Keratinocyte (primary cell): ENCODE measurements around the gene TRIM23.

Source experiments
- CTCF ChIP-seq, 3 experiments: IDR thresholded peaks in 1 of 3; conservative IDR thresholded peaks in 1 of 3; optimal IDR thresholded peaks in 1 of 3; 2 replicates in 2 of 3; 3 replicates in 1 of 3; pipeline versions ENCODE3 to v1.5.1; 2011; ENCODE audit warnings: low read length in 3 of 3, mild to moderate bottlenecking in 3 of 3, moderate library complexity in 2 of 3, control low read depth in 1 of 3, inconsistent platforms in 1 of 3; ENCODE audit not compliant: insufficient read depth in 2 of 3; ENCODE audit errors: extremely low read depth in 1 of 3
- EZH2 ChIP-seq: IDR thresholded peaks from one replicate; pipeline ENCODE4 v1.6.1; 2012; ENCODE audit warnings: inconsistent platforms, mild to moderate bottlenecking, low read length, moderate library complexity

- TF ChIP-seq CTCF (optimal IDR thresholded peaks at IDR 0.05 in 1 of 3, IDR thresholded peaks at IDR 0.05 in 1 of 3, conservative IDR thresholded peaks at IDR 0.05 in 1 of 3; ENCODE audit: extremely low read depth in 1 of 3, insufficient read depth in 2 of 3, low read length in 3 of 3) (no peak), EZH2 (no peak)
Measured at GRCh38 chr5:65548281-65548680, 75.9 kb downstream of the TRIM23 start.
